Subcutaneous preadipocyte (primary cell): ENCODE data around the gene EIF2B5. TPM values are rescaled to one million over a fixed set of nuclear protein-coding genes. Genes with fewer than 3 reads are reported as not detected.

Source experiments
- small RNA-seq: library from RNA; depleted of rRNA; stranded (forward); fragments of <200 nt; gene quantifications from one replicate; pipeline ENCODE3, GENCODE V24; 2012
- total RNA-seq: library from RNA; depleted of rRNA; stranded (reverse); fragments of >200 nt; gene quantifications from 2 replicates; pipeline ENCODE4 v1.2.3, GENCODE V29; 2012

Gene EIF2B5
- 26.1 and 34.2 TPM in 2 replicates for total RNA-seq

GRCh38 chr3:184135149-184135910 is at the start of gene EIF2B5:
Gene EIF2B5 (plus strand): TSS chr3:184135358. CDS start chr3:184135386, 28 bp downstream.

DNA sequence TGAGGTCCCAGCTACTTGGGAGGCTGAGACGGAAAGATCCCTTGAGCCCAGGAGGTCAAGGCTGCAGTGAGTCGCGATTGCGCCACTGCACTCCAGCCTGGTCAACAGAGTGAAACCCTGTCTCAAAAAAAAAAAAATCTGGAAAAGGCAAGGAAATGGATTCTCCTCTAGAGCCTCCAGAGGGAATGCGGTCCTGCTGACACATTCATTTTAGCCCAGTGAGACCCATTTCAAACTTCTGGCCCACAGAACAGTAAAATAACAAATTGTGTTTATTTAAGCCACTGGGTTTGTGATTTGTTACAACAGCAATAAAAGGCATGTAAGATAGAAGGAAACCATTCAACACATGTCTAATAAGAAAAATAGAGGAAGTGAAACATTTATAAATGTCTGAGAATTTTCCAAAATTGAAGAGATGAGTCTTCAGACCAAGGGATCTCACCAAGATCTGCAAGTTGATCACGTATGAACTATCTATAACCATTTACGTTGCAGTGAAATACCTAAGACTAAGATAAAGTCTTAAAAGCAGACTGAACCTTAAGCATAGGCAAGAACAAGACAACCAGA is 38.3 kb upstream of the EIF2B5 start, which contains the start of gene HTR3E:
TSS of gene HTR3E (plus strand) at position 254 of the 573 bp plus-strand sequence. CDS start 466 bp downstream, outside the sequence.

DNA sequence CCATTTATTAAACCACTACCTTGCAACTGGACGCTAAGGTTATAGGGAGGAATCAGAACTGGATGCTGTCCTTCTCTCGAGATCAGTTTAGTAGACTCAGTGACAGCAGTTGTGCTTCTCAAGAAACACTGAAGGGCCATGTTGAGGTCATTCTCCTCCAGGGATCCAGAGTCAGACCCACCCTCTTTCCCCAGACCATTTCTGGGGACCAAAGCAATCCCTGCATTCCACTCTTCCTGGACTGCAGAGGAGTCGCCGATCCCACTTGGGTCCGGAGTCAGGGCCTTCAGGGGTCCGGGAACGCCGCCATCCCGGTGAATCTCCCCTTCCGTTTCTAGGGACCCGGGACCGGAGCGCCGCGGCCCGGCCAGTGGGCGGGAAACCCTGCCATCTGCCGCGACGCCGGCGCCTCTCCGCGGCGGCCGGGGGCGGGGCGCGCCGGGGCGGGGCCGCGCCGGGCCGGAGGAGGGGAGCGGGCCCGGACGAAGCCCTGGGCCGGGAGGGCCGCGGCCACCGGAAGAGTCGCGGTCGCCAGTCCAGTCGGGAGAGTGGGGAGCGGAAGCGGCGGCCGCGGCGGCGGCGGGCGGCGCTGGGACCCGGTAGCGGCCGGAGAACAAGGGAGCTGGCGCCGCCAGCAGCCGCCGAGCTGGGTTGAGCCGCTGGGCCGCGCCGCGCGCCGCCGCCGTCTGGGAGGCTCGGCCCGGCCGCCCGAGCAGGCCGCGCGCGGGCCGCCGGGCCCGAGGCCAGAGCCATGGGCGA is 19.9 kb downstream of the EIF2B5 start, which contains the start of gene DVL3:
TSS of gene DVL3 (plus strand) at position 493 of the 759 bp plus-strand sequence. CDS start at position 752, 259 bp downstream.

GRCh38 chr3:184174646-184175492 is 39.7 kb downstream of the EIF2B5 start, which contains the start of gene AP2M1:
Gene AP2M1 (plus strand): TSS chr3:184174855. CDS start chr3:184176994, 2,139 bp downstream.

DNA sequence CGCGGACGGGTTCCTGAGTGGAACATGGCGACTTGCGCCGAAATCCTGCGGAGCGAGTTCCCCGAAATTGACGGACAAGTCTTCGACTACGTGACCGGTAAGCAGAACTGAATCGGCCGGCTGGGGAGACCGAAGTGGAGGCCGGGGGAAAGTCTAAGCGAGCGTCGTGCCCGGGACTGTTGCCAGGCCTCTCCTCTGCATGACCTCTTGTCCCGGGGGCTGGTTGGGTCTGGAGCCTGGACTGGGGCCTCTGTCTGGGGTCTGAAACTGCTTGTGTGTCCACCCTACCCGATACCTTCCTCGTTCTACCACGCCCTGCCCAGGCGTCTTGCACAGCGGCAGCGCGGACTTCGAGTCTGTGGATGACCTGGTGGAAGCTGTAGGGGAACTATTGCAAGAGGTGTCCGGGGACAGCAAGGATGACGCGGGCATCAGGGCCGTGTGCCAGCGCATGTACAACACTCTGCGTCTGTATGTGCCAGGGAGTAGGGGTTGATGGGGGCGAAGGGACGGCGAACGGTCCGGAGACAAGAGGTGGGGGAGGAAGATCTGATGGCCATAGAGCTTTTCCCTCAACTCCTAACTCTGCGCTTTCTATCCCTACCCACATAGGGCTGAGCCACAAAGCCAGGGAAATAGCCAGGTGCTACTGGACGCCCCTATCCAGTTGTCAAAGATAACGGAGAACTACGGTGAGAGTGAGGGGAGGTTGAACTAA is 51.2 kb downstream of the EIF2B5 start, which contains the start of gene ABCF3:
TSS of gene ABCF3 (plus strand) at position 16 of the 718 bp plus-strand sequence. CDS start at position 25, 9 bp downstream.

Small RNA genes within 50 kb of the gene (small RNA-seq; reads per million reads assigned to genes)
- not detected for gene RF00019

Other genes starting within 250 kb of the EIF2B5 start
- 13.6 and 16.4 TPM in 2 replicates for gene ABCC5, start 117.5 kb upstream of the EIF2B5 start, total RNA-seq
- gene HTR3D, start 103.6 kb upstream of the EIF2B5 start, total RNA-seq = not detected in 2 replicates
- gene HTR3C, start 82.3 kb upstream of the EIF2B5 start, total RNA-seq = not detected in 2 replicates
- gene HTR3E, start 38.3 kb upstream of the EIF2B5 start, total RNA-seq = not detected in 2 replicates
- 22.8 and 28.5 TPM in 2 replicates for gene DVL3, start 20.0 kb downstream of the EIF2B5 start, total RNA-seq
- 359 and 374 TPM in 2 replicates for gene AP2M1, start 39.5 kb downstream of the EIF2B5 start, total RNA-seq
- gene ABCF3, start 50.8 kb downstream of the EIF2B5 start, total RNA-seq = 34.6 and 38.2 TPM in 2 replicates
- gene VWA5B2, start 94.2 kb downstream of the EIF2B5 start, total RNA-seq = not detected in 2 replicates
- gene ALG3, start 113.6 kb downstream of the EIF2B5 start, total RNA-seq = 49.3 and 56.6 TPM in 2 replicates
- 5.5 and 5.7 TPM in 2 replicates for gene EEF1AKMT4, start 114.3 kb downstream of the EIF2B5 start, total RNA-seq
- gene CAMK2N2, start 126.2 kb downstream of the EIF2B5 start, total RNA-seq = not detected in 2 replicates
- gene ECE2, start 140.7 kb downstream of the EIF2B5 start, total RNA-seq = not detected in 2 replicates
- 300 and 404 TPM in 2 replicates for gene PSMD2, start 163.9 kb downstream of the EIF2B5 start, total RNA-seq
- gene EIF4G1, start 179.2 kb downstream of the EIF2B5 start, total RNA-seq = 215 and 293 TPM in 2 replicates
- gene FAM131A, start 202.2 kb downstream of the EIF2B5 start, total RNA-seq = 17.2 and 20.6 TPM in 2 replicates
- gene CLCN2, start 226.2 kb downstream of the EIF2B5 start, total RNA-seq = 5.1 and 5.5 TPM in 2 replicates
- gene POLR2H, start 226.4 kb downstream of the EIF2B5 start, total RNA-seq = 60.4 and 80.8 TPM in 2 replicates
- gene THPO, start 242.8 kb downstream of the EIF2B5 start, total RNA-seq = under 0.01 and 0.37 TPM in 2 replicates
- gene CHRD, start 244.7 kb downstream of the EIF2B5 start, total RNA-seq = 0.20 and 1.8 TPM in 2 replicates